PC-9 (cell line): ENCODE data around the gene JARID2.

ENCODE experiments used
- CTCF ChIP-seq: fragments of 200-600 bp; sonication (generic); conservative IDR thresholded peaks from 2 replicates; pipeline ENCODE4 v1.6.1; 2017; ENCODE audit warnings: mixed run types, antibody characterized with exemption, mild to moderate bottlenecking, moderate library complexity
- EZH2 ChIP-seq: fragments of 200-600 bp; sonication (generic); IDR thresholded peaks from 2 replicates; pipeline ENCODE4 v1.8.0; 2017; ENCODE audit warnings: antibody characterized with exemption, low read depth

GRCh38 chr6:15396808-15397207 is 150.9 kb downstream of the JARID2 start:
- TF ChIP-seq CTCF (no peak), EZH2 (no peak)
